GM12878 (cell line): ENCODE results near the gene GRM7. TPM values are rescaled to one million over a fixed set of nuclear protein-coding genes. Genes with fewer than 3 reads are reported as not detected.

Experiments used
- ATAC-seq: fragments of 200-7000 bp; cut with Tn5 transposase; 3 replicates; pipeline ENCODE4 v1.9.1; 2020; ENCODE audit warnings: mild to moderate bottlenecking, moderate library complexity
- BruUV-seq: library from RNA; stranded (reverse); fragments of 400-500 nt; replicated peaks from 2 replicates; lab custom pipeline; 2021; lab: Mats Ljungman, UMichigan
- CTCF ChIA-PET: fragments of 300-600 bp; sonication (Branson Sonifier 250); formaldehyde crosslinking; extraction: SDS; loops from one replicate; lab custom pipeline; 2021; ENCODE audit warnings: inconsistent platforms; lab: Yijun Ruan, JAX
- POLR2A ChIA-PET: fragments of 350-600 bp; formaldehyde crosslinking; extraction: SDS; loops from one replicate; lab custom pipeline; 2021; ENCODE audit warnings: inconsistent platforms; lab: Charles Lee
- RAD21 ChIA-PET: fragments of 300-600 bp; sonication (Branson Sonifier 250); formaldehyde crosslinking; loops from one replicate; lab custom pipeline; 2023; ENCODE audit warnings: antibody characterized with exemption; ENCODE audit not compliant: unreplicated experiment; lab: Charles Lee
- SMC1A ChIA-PET: fragments of 300-600 bp; sonication (Branson Sonifier 250); formaldehyde crosslinking; loops from one replicate; lab custom pipeline; 2023; ENCODE audit not compliant: unreplicated experiment, uncharacterized antibody; lab: Charles Lee
- DNase-seq: peaks from one replicate; pipeline ENCODE4 v3.0.0-alpha.2; 2011; ENCODE audit warnings: low read depth, low spot score
- FAIRE-seq: peaks from 3 replicates; lab custom pipeline; 2011; peaks lifted over from hg19 to GRCh38; lab: Jason Lieb, UNC
- H2AFZ ChIP-seq: 2 replicates; pipeline ENCODE4 v1.6.0; 2011; ENCODE audit warnings: low read depth, low read length, control low read depth; ENCODE audit not compliant: control insufficient read depth
- H3K27ac ChIP-seq: 2 replicates; pipeline ENCODE4 v1.5.1; 2011; ENCODE audit warnings: control low read depth; ENCODE audit not compliant: control insufficient read depth, insufficient read depth
- H3K27me3 ChIP-seq, 2 experiments: replicated peaks in 1 of 2; 2 replicates each; pipeline versions ENCODE4 v1.6.0 to v1.6.1; 2011; ENCODE audit warnings: low read length in 1 of 2; ENCODE audit not compliant: control insufficient read depth in 2 of 2, insufficient read depth in 2 of 2
- H3K36me3 ChIP-seq, 2 experiments: 2 replicates each; pipeline ENCODE4 v1.5.1; 2011; ENCODE audit warnings: low read length in 1 of 2; ENCODE audit not compliant: control insufficient read depth in 2 of 2, insufficient read depth in 2 of 2
- H3K4me1 ChIP-seq: 2 replicates; pipeline ENCODE4 v1.6.1; 2011; ENCODE audit warnings: mild to moderate bottlenecking, low read length, moderate library complexity, mixed read lengths; ENCODE audit not compliant: control insufficient read depth, insufficient read depth
- H3K4me2 ChIP-seq: 2 replicates; pipeline ENCODE4 v1.6.0; 2011; ENCODE audit warnings: control low read depth; ENCODE audit not compliant: control insufficient read depth, insufficient read depth
- H3K4me3 ChIP-seq: fragments of 200-600 bp; sonication (generic); 2 replicates; pipeline ENCODE4 v1.5.1; 2016
- H3K79me2 ChIP-seq: 2 replicates; pipeline ENCODE4 v1.6.0; 2011; ENCODE audit warnings: low read length; ENCODE audit not compliant: control insufficient read depth, insufficient read depth
- H3K9ac ChIP-seq: 2 replicates; pipeline ENCODE4 v1.8.0; 2011; ENCODE audit warnings: low read length, control low read depth, mixed read lengths; ENCODE audit not compliant: control insufficient read depth, insufficient read depth
- H3K9me3 ChIP-seq: replicated peaks from 3 replicates; pipeline ENCODE4 v1.5.1; 2011; ENCODE audit warnings: mild to moderate bottlenecking, low read length; ENCODE audit not compliant: control insufficient read depth, insufficient read depth
- H4K20me1 ChIP-seq: 2 replicates; pipeline ENCODE4 v1.6.0; 2011; ENCODE audit not compliant: control insufficient read depth, insufficient read depth
- BCL3 ChIP-seq: IDR thresholded peaks from 2 replicates; pipeline ENCODE4 v1.6.1; 2011; ENCODE audit warnings: borderline replicate concordance, low read depth, mild to moderate bottlenecking, moderate library complexity, low read length; ENCODE audit not compliant: insufficient read depth, poor library complexity, severe bottlenecking
- CEBPB ChIP-seq, 2 experiments: fragments of 150-350 bp in 1 of 2; IDR thresholded peaks; 2 replicates each; pipeline ENCODE4 v1.6.1; 2012 to 2014; ENCODE audit warnings: low read depth in 2 of 2, low read length in 2 of 2, borderline replicate concordance in 1 of 2, inconsistent platforms in 1 of 2
- ELK1 ChIP-seq: IDR thresholded peaks from 2 replicates; pipeline ENCODE4 v1.6.1; 2012; ENCODE audit warnings: low read depth, low read length, improper control_type of control experiment
- MYB ChIP-seq: fragments of 150-350 bp; IDR thresholded peaks from 2 replicates; pipeline ENCODE4 v1.6.1; 2014; ENCODE audit warnings: mild to moderate bottlenecking, low read depth, low read length, borderline replicate concordance
- NR2C1 ChIP-seq: fragments of 450-650 bp; IDR thresholded peaks from 2 replicates; pipeline ENCODE4 v1.6.1; 2017; ENCODE audit warnings: antibody characterized with exemption, mild to moderate bottlenecking, moderate library complexity
- TCF3 ChIP-seq: IDR thresholded peaks from 2 replicates; pipeline ENCODE4 v1.6.1; 2012; ENCODE audit warnings: low read depth, mild to moderate bottlenecking, low read length, borderline replicate concordance; ENCODE audit not compliant: insufficient read depth
- WGBS: methylation state at CpG from one replicate; pipeline ENCODE4 v1.1.6; 2016; ENCODE audit warnings: low lambda C conversion rate; ENCODE audit not compliant: insufficient replicate concordance, insufficient coverage; ENCODE audit errors: missing lambda C conversion rate; 5-methylcytosine and 5-hydroxymethylcytosine counted together
- in situ Hi-C: fragments of 300-500 bp; cut with MboI; formaldehyde crosslinking; loops from 9 replicates; pipeline ENCODE4 v1.14.3; 2018; ENCODE audit warnings: mixed read lengths
- intact Hi-C: fragments of 100-400 bp; cut with micrococcal nuclease; formaldehyde crosslinking; loops from one replicate; pipeline ENCODE4 v1.14.2; 2022; ENCODE audit not compliant: unreplicated experiment
- polyA plus RNA-seq, 11 experiments: library from polyadenylated mRNA; depleted of rRNA in 4 of 11; unstranded in 6 of 11; stranded (reverse) in 5 of 11; fragments of >200 nt; fragmentation: Nextera tagmentation in 4 of 11; fragmentation: Illumina TruSeq in 1 of 11; extraction: Ambion mirVana in 4 of 11; extraction: Trizol in 1 of 11; gene quantifications; 1 replicate in 1 of 11; 2 replicates in 10 of 11; pipeline versions ENCODE4 v1.2.1 to v1.2.3, GENCODE V29; 2011 to 2016; ENCODE audit warnings: inconsistent platforms in 2 of 11, missing spikeins in 2 of 11, low read depth in 1 of 11
- total RNA-seq, 4 experiments: library from RNA; depleted of rRNA in 3 of 4; stranded (reverse); fragments of >200 nt in 3 of 4; fragmentation: Illumina TruSeq in 1 of 4; extraction: Trizol in 1 of 4; gene quantifications; 2 replicates each; pipeline versions ENCODE4 v1.2.1 to v1.2.3, GENCODE V29; 2013 to 2021

The GRM7 gene
- total and polyA plus RNA-seq, 10 of the 15 experiments (the other 5 are each of a cell fraction or from before 2014, with no cell fraction given) = not detected

GRCh38 chr3:7146529-7146928, 285.6 kb downstream of the GRM7 start:
- 29% methylated on average over 5 of the region's 5 CpGs for WGBS
- DNase-seq = no peak
- no peak overlapping the region for H3K9ac ChIP-seq
- TF ChIP-seq CEBPB (IDR thresholded peaks at IDR 0.05; ENCODE audit: borderline replicate concordance in 1 of 2, low read depth in 2 of 2, low read length in 2 of 2) (no peak), BCL3 (no peak), NR2C1 (no peak), ELK1 (no peak), MYB (no peak), TCF3 (no peak)
- TF ChIP-seq, all 136 proteins: peak for 0
- no peaks in the 10 kb centered on the region for H4K20me1 ChIP-seq
- H3K4me1 ChIP-seq = no peaks in the 10 kb centered on the region
- no peaks in the 10 kb centered on the region for H3K36me3 ChIP-seq
- ChIA-PET SMC1A (interaction anchor here (2.0 kb wide), 1 partner anchor 58 kb away, joined by 4 read pairs; no protein-coding TSS in a partner anchor), RAD21 (no interaction called here), POLR2A (no interaction called here), CTCF (interaction anchor here (1.0 to 1.8 kb wide), 2 partner anchors 9 to 21 kb away, joined by 4 to 9 read pairs; no protein-coding TSS in a partner anchor)
- no peak for ATAC-seq
- in situ Hi-C loops (no loop called here), intact Hi-C loops (no loop called here)
- H3K4me2 ChIP-seq = no peak overlapping the region
- no peaks in the 10 kb centered on the region for H3K9me3 ChIP-seq
- H3K4me3 ChIP-seq = no peak overlapping the region
- no peak for FAIRE-seq
- no TSS peak for BruUV-seq
- no peak overlapping the region for H3K27ac ChIP-seq
- H2AFZ ChIP-seq = no peak overlapping the region
- no peaks in the 10 kb centered on the region for H3K79me2 ChIP-seq
- no peaks in the 10 kb centered on the region for H3K27me3 ChIP-seq
